ENCODE results near the gene IFNB1. TPM values are rescaled to one million over a fixed set of nuclear protein-coding genes. Genes with fewer than 3 reads are reported as not detected.

IFNB1 gene
- total and polyA plus RNA-seq, 2 experiments from 2014 or later, result not detected

GRCh38 chr9:21028466-21028865, 49.3 kb downstream of the IFNB1 start:
- H4K20me1 ChIP-seq (ENCODE audit: insufficient read depth, poor library complexity, severe bottlenecking), result no peaks in the 10 kb centered on the region
- H3K4me3 ChIP-seq, result no peak overlapping the region
- H3K36me3 ChIP-seq (replicated peaks; ENCODE audit: insufficient read depth, low read depth), result no peaks in the 10 kb centered on the region
- H3K79me2 ChIP-seq, result no peaks in the 10 kb centered on the region
- peaks cover 4% of the 10 kb centered on the region for H3K4me1 ChIP-seq (ENCODE audit: insufficient read depth)
- H3K27me3 ChIP-seq, result no peaks in the 10 kb centered on the region
- DNase-seq (ENCODE audit: low spot score), result no peak
- no peak overlapping the region for H3K4me2 ChIP-seq
- no peak overlapping the region for H2AFZ ChIP-seq
- no peak overlapping the region for H3K27ac ChIP-seq
- H3K9me3 ChIP-seq (ENCODE audit: low read depth), result no peaks in the 10 kb centered on the region
- TF ChIP-seq EZH2phosphoT487 (IDR thresholded peaks at IDR 0.05; ENCODE audit: low read depth, severe bottlenecking, unreplicated experiment), result no peak
- no peak for TF ChIP-seq CTCF (IDR thresholded peaks at IDR 0.05; ENCODE audit: poor library complexity)
- TF ChIP-seq EZH2 (IDR thresholded peaks at IDR 0.05; ENCODE audit: borderline replicate concordance), result no peak
- WGBS (ENCODE audit: low lambda C conversion rate, missing lambda C conversion rate), result 50% methylated on average over 3 of the region's 3 CpGs
- no peaks in the 10 kb centered on the region for H3K9me2 ChIP-seq (replicated peaks; ENCODE audit: insufficient read depth)

GRCh38 chr9:21027295-21027694, 50.4 kb downstream of the IFNB1 start:
- no peak overlapping the region for H3K27ac ChIP-seq
- H3K9me2 ChIP-seq (replicated peaks; ENCODE audit: insufficient read depth), result no peaks in the 10 kb centered on the region
- no peak overlapping the region for H3K4me3 ChIP-seq
- no peaks in the 10 kb centered on the region for H3K9me3 ChIP-seq (ENCODE audit: low read depth)
- no peaks in the 10 kb centered on the region for H3K79me2 ChIP-seq
- no peak overlapping the region for H3K4me2 ChIP-seq
- peaks cover 4% of the 10 kb centered on the region for H3K4me1 ChIP-seq (ENCODE audit: insufficient read depth)
- H2AFZ ChIP-seq, result no peak overlapping the region
- WGBS (ENCODE audit: low lambda C conversion rate, missing lambda C conversion rate), result 72% methylated on average over 4 of the region's 4 CpGs
- no peaks in the 10 kb centered on the region for H3K27me3 ChIP-seq
- H4K20me1 ChIP-seq (ENCODE audit: insufficient read depth, poor library complexity, severe bottlenecking), result no peaks in the 10 kb centered on the region
- no peaks in the 10 kb centered on the region for H3K36me3 ChIP-seq (replicated peaks; ENCODE audit: insufficient read depth, low read depth)
- DNase-seq (ENCODE audit: low spot score), result no peak
- TF ChIP-seq EZH2 (IDR thresholded peaks at IDR 0.05; ENCODE audit: borderline replicate concordance) (no peak), EZH2phosphoT487 (IDR thresholded peaks at IDR 0.05; ENCODE audit: low read depth, severe bottlenecking, unreplicated experiment) (no peak), CTCF (IDR thresholded peaks at IDR 0.05; ENCODE audit: poor library complexity) (no peak)

Small RNAs within 50 kb of the gene (small RNA-seq; reads per million reads assigned to genes)
- gene IFNWP4, result not detected

Other genes starting within 250 kb of the IFNB1 start
- gene HACD4, start 46.3 kb downstream of the IFNB1 start, total RNA-seq, result 1.2 and 1.3 TPM in 2 replicates
- 1.3 TPM in 2 replicates for gene HACD4, start 46.3 kb downstream of the IFNB1 start, polyA plus RNA-seq
- not detected in 2 replicates for gene IFNW1, start 63.9 kb upstream of the IFNB1 start, total RNA-seq
- gene IFNW1, start 63.9 kb upstream of the IFNB1 start, polyA plus RNA-seq, result not detected in 2 replicates
- not detected in 2 replicates for gene IFNA21, start 88.7 kb upstream of the IFNB1 start, total RNA-seq
- gene IFNA21, start 88.7 kb upstream of the IFNB1 start, polyA plus RNA-seq, result not detected in 2 replicates
- gene IFNA4, start 109.6 kb upstream of the IFNB1 start, total RNA-seq, result not detected in 2 replicates
- not detected in 2 replicates for gene IFNA4, start 109.6 kb upstream of the IFNB1 start, polyA plus RNA-seq
- gene IFNA7, start 124.3 kb upstream of the IFNB1 start, total RNA-seq, result not detected in 2 replicates
- gene IFNA7, start 124.3 kb upstream of the IFNB1 start, polyA plus RNA-seq, result not detected in 2 replicates
- gene IFNA10, start 129.2 kb upstream of the IFNB1 start, total RNA-seq, result not detected in 2 replicates
- gene IFNA10, start 129.2 kb upstream of the IFNB1 start, polyA plus RNA-seq, result not detected in 2 replicates
- not detected in 2 replicates for gene IFNA16, start 139.4 kb upstream of the IFNB1 start, total RNA-seq
- gene IFNA16, start 139.4 kb upstream of the IFNB1 start, polyA plus RNA-seq, result not detected in 2 replicates
- not detected in 2 replicates for gene IFNA17, start 150.3 kb upstream of the IFNB1 start, total RNA-seq
- not detected in 2 replicates for gene IFNA17, start 150.3 kb upstream of the IFNB1 start, polyA plus RNA-seq
- gene IFNA14, start 162.1 kb upstream of the IFNB1 start, total RNA-seq, result not detected in 2 replicates
- gene IFNA14, start 162.1 kb upstream of the IFNB1 start, polyA plus RNA-seq, result not detected in 2 replicates
- not detected in 2 replicates for gene IFNA5, start 227.4 kb upstream of the IFNB1 start, total RNA-seq
- not detected in 2 replicates for gene IFNA5, start 227.4 kb upstream of the IFNB1 start, polyA plus RNA-seq

All from hepatocyte (in vitro differentiated cells).